Retinal pigment epithelial cell (primary cell): ENCODE results near the gene FGF22.

Experiments
- DNase-seq: peaks from one replicate; pipeline ENCODE4 v3.0.0-alpha.2; 2010; ENCODE audit warnings: low read depth
- H3K4me3 ChIP-seq: 2 replicates; pipeline ENCODE4 v1.5.1; 2011; ENCODE audit warnings: mild to moderate bottlenecking, low read length, control low read depth, moderate library complexity
- CTCF ChIP-seq: conservative IDR thresholded peaks from 2 replicates; pipeline ENCODE4 v1.5.1; 2011; ENCODE audit warnings: low read depth, low read length, control low read depth, inconsistent platforms

The FGF22 gene

GRCh38 chr19:633786-634639, 5.7 kb upstream of the FGF22 start:
- TF ChIP-seq CTCF = no peak
- H3K4me3 ChIP-seq = peak overlapping the region; percentile 89
- DNase-seq = no peak

GRCh38 chr19:634975-635652, 4.6 kb upstream of the FGF22 start:
- no peak overlapping the region for H3K4me3 ChIP-seq

GRCh38 chr19:638906-639252, 800 bp upstream of the FGF22 start:
- no peak for DNase-seq
- H3K4me3 ChIP-seq = peak overlapping the region; percentile 52
- TF ChIP-seq CTCF = no peak

More at GRCh38 chr19:634975-635652, 4.6 kb upstream of the FGF22 start:
- DNase-seq = no peak
- TF ChIP-seq CTCF = no peak

- DNase-seq = no peak
- no peak for TF ChIP-seq CTCF
- no peak overlapping the region for H3K4me3 ChIP-seq
Observed at GRCh38 chr19:640161-640558, 481 bp downstream of the FGF22 start.

- no peak overlapping the region for H3K4me3 ChIP-seq
- no peak for DNase-seq
- TF ChIP-seq CTCF = no peak
Observed at GRCh38 chr19:640606-641189, 1.0 kb downstream of the FGF22 start.

GRCh38 chr19:641702-642101, 2.0 kb downstream of the FGF22 start:
- no peak overlapping the region for H3K4me3 ChIP-seq

More at GRCh38 chr19:641702-642101, 2.0 kb downstream of the FGF22 start:
- no peak for DNase-seq
- no peak for TF ChIP-seq CTCF
